Panc1 (cell line): ENCODE data around the gene COL6A2.

Experiments used
- CTCF ChIP-seq: fragments of 450-650 bp; IDR thresholded peaks from 2 replicates; pipeline ENCODE4 v1.5.1; 2017; ENCODE audit warnings: mild to moderate bottlenecking
- POLR2AphosphoS5 ChIP-seq: IDR thresholded peaks from 2 replicates; pipeline ENCODE4 v1.6.1; 2012; ENCODE audit warnings: mild to moderate bottlenecking, low read depth, low read length, moderate library complexity

- TF ChIP-seq CTCF: no peak
- no peak for TF ChIP-seq POLR2AphosphoS5
Measured at GRCh38 chr21:46125846-46126301, 28.0 kb downstream of the COL6A2 start.
